Fibroblast of skin of back (primary cell): Measurements from ENCODE around the gene FMNL1.
"Not testable (repeated sequence)": the region's sequence is repeated elsewhere in the genome, so short reads cannot be mapped to it uniquely, and the experiment has no call there.

Source experiments
- DNase-seq: peaks from one replicate; pipeline ENCODE4 v3.0.0-alpha.2; 2013

Gene FMNL1

GRCh38 chr17:45236282-45236606 is 14.6 kb downstream of the FMNL1 start:
- no peak for DNase-seq

- DNase-seq, result no peak
These were observed 16.0 kb downstream of the FMNL1 start for GRCh38 chr17:45237686-45238085.

- DNase-seq, result no peak
These were observed 16.6 kb downstream of the FMNL1 start for GRCh38 chr17:45238155-45238774.

- DNase-seq, result no peak
These were observed 19.2 kb downstream of the FMNL1 start for GRCh38 chr17:45240905-45241327.

GRCh38 chr17:45241328-45242028 is 19.8 kb downstream of the FMNL1 start:
- DNase-seq, result no peak

GRCh38 chr17:45242029-45242414 is 20.3 kb downstream of the FMNL1 start:
- no peak for DNase-seq

GRCh38 chr17:45243750-45244149 is 22.1 kb downstream of the FMNL1 start:
- DNase-seq, result no peak

GRCh38 chr17:45244725-45245656 is 23.3 kb downstream of the FMNL1 start:
- DNase-seq, result no peak

- DNase-seq, result no peak
These were observed 24.7 kb downstream of the FMNL1 start for GRCh38 chr17:45246338-45246737.

- no peak for DNase-seq
These were observed 25.3 kb downstream of the FMNL1 start for GRCh38 chr17:45246861-45247428.

GRCh38 chr17:45247429-45248131 is 25.9 kb downstream of the FMNL1 start:
- peak; percentile 32 for DNase-seq

GRCh38 chr17:45248132-45248957 is 26.7 kb downstream of the FMNL1 start:
- DNase-seq, result no peak

GRCh38 chr17:45251931-45252330 is 30.2 kb downstream of the FMNL1 start:
- DNase-seq, result no peak

- DNase-seq, result not testable (repeated sequence)
These were observed 31.6 kb downstream of the FMNL1 start for GRCh38 chr17:45253237-45253636.

GRCh38 chr17:45253879-45254278 is 32.2 kb downstream of the FMNL1 start:
- no peak for DNase-seq

GRCh38 chr17:45255358-45255757 is 33.7 kb downstream of the FMNL1 start:
- DNase-seq, result no peak

GRCh38 chr17:45256114-45256966 is 34.7 kb downstream of the FMNL1 start:
- no peak for DNase-seq

- DNase-seq, result no peak
These were observed 35.4 kb downstream of the FMNL1 start for GRCh38 chr17:45257115-45257514.

GRCh38 chr17:45258981-45259380 is 37.3 kb downstream of the FMNL1 start:
- DNase-seq, result no peak

GRCh38 chr17:45260204-45260783 is 38.6 kb downstream of the FMNL1 start:
- no peak for DNase-seq
